IPS DF 4.7 (cell line): ENCODE measurements around the gene GALNTL6.

Experiments used
- DNase-seq: peaks from one replicate; pipeline ENCODE4 v3.0.0-alpha.2; 2013; ENCODE audit warnings: low spot score; ENCODE audit errors: extremely low read depth

GALNTL6 gene

GRCh38 chr4:172978848-172979247, 1165.6 kb downstream of the GALNTL6 start:
- no peak for DNase-seq

GRCh38 chr4:172979332-172979731, 1166.1 kb downstream of the GALNTL6 start:
- no peak for DNase-seq

GRCh38 chr4:172980219-172980618, 1167.0 kb downstream of the GALNTL6 start:
- DNase-seq = no peak

- no peak for DNase-seq
Measured at GRCh38 chr4:172982151-172982590, 1169.0 kb downstream of the GALNTL6 start.

GRCh38 chr4:172983014-172983413, 1169.8 kb downstream of the GALNTL6 start:
- DNase-seq = no peak

- DNase-seq = no peak
Measured at GRCh38 chr4:172983631-172984030, 1170.4 kb downstream of the GALNTL6 start.

- DNase-seq = no peak
Measured at GRCh38 chr4:172985552-172985951, 1172.3 kb downstream of the GALNTL6 start.

- no peak for DNase-seq
Measured at GRCh38 chr4:172986114-172986513, 1172.9 kb downstream of the GALNTL6 start.

- no peak for DNase-seq
Measured at GRCh38 chr4:172989984-172990820, 1177.0 kb downstream of the GALNTL6 start.

GRCh38 chr4:172992648-172993378, 1179.6 kb downstream of the GALNTL6 start:
- no peak for DNase-seq

- no peak for DNase-seq
Measured at GRCh38 chr4:172995161-172995560, 1182.0 kb downstream of the GALNTL6 start.

GRCh38 chr4:172995704-172996103, 1182.5 kb downstream of the GALNTL6 start:
- no peak for DNase-seq

GRCh38 chr4:172996571-172997216, 1183.5 kb downstream of the GALNTL6 start:
- DNase-seq = no peak

- DNase-seq = no peak
Measured at GRCh38 chr4:172997217-172997609, 1184.0 kb downstream of the GALNTL6 start.

- no peak for DNase-seq
Measured at GRCh38 chr4:172997856-172998255, 1184.7 kb downstream of the GALNTL6 start.

- no peak for DNase-seq
Measured at GRCh38 chr4:172998527-172999469, 1185.6 kb downstream of the GALNTL6 start.

- no peak for DNase-seq
Measured at GRCh38 chr4:173001571-173001970, 1188.4 kb downstream of the GALNTL6 start.

- DNase-seq = no peak
Measured at GRCh38 chr4:173002830-173003561, 1189.8 kb downstream of the GALNTL6 start.

GRCh38 chr4:173005912-173006633, 1192.9 kb downstream of the GALNTL6 start:
- no peak for DNase-seq

- no peak for DNase-seq
Measured at GRCh38 chr4:173008436-173008835, 1195.2 kb downstream of the GALNTL6 start.
